8988T (cell line): Measurements from ENCODE around the gene AJUBA.

Experiments
- DNase-seq: peaks from one replicate; pipeline ENCODE4 v3.0.0; 2011

AJUBA gene

DNA sequence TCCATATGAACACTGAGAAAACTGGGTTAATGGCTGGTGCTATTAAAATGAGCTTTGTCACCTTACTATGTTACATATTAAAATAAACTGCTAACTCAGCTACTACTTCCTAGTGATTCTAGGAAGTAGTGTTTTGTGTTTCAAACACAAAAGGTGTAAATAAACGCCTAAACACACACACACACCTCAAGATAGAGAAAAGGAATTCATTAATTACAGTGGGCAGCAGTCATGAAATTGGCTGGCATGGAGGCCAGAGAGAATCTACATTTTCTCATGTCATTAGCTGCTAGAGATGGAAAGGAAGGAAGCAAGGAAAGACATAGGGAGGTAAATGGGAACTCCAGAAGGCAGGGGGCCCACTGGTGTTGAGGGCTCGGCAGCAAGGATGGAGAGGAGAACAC lies 52.4 kb downstream of the AJUBA start:
- no peak for DNase-seq

GRCh38 chr14:22929104-22929960 lies 53.0 kb downstream of the AJUBA start, which contains the start of gene PRMT5:
Gene PRMT5 (minus strand): TSS chr14:22929376. CDS start chr14:22929361, 15 bp downstream.
- DNase-seq, result peak; percentile 46

GRCh38 chr14:22928237-22929103 lies 53.9 kb downstream of the AJUBA start:
- DNase-seq, result no peak

- no peak for DNase-seq
Measured at GRCh38 chr14:22926316-22926715, 56.0 kb downstream of the AJUBA start.

DNA sequence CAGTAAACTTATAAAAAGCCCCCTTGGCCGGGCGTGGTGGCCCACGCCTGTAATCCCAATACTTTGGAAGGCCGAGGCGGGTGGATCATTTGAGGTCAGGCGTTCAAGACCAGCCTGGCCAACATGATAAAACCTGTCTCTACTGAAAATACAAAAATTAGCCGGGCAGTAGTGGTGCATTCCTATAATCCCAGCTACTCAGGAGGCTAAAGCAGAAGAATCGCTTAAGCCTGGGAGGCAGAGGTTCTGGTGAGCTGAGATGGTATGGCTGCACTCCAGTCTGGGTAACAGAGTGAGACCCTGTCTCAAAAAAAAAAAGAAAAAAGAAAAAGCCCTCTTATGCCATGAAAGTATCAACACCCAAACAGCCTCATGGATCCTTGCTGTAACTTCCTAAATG lies 56.8 kb downstream of the AJUBA start:
- DNase-seq, result no peak

DNA sequence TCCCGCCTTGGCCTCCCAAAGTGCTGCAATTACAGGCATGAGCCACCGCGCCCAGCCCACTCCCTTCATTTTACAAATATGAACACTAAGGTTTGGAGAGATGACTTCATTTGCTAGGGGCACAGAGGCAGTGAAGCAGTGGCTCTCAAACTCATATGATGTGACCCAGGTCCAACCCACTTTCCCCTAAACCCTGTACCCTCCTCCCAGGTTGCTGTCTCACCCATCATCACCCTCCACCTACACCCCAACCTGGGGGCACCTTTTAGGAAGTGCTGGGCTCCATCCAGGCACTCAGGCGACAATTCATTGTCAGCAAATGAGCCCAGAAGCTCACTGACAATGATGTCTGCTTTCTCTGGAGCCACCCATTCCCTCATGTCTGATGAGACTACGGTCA lies 58.6 kb downstream of the AJUBA start:
- no peak for DNase-seq

GRCh38 chr14:22922294-22922693 lies 60.1 kb downstream of the AJUBA start:
- no peak for DNase-seq
